ENCODE measurements around the gene DOCK4.

Gene DOCK4

DNA sequence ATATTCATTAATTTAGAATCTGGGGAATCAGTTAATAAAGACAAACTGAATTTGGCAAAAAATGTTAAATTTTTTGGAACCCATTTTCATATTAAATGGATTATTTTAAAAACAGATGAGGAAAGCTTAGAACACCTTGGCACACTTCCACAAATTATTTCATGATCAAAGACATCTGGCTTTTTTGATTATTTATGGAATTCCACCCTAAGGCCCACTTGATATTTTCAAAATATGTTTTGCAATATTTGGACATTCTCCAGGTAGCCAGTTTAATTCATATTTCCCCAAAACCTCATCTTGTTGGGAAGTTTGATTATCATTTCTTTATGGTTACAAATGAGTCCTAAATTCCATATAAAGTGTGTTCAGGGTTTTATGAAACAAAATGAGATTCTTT, 129.9 kb downstream of the DOCK4 start:
- DNase-seq (ENCODE audit: low spot score), result no peak

DNA sequence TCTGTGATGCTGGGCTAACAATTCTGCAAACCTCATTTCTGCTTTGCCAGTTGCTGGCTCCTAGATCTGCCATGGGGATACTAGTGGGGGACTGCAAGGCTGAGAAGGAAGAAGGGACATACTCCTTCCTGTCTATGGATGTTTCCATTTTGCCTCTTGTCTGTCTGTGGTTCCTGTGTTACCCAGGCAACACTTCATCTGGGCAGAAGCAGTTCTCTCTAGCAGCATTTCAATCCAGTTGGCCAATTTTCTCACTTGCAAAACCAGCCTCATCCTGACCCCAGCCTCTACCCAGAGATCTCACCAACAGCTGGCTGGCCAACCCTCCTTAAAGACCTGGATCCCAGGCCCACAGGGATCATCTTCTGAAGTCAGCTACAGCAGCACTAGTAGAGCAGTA, 131.7 kb downstream of the DOCK4 start:
- DNase-seq (ENCODE audit: low spot score), result no peak

- DNase-seq (ENCODE audit: low spot score), result no peak
Observed at GRCh38 chr7:112073530-112073929, 132.7 kb downstream of the DOCK4 start.

- no peak for DNase-seq (ENCODE audit: low spot score)
Observed at GRCh38 chr7:112072541-112073245, 133.5 kb downstream of the DOCK4 start.

GRCh38 chr7:112071856-112072255, 134.3 kb downstream of the DOCK4 start:
- DNase-seq (ENCODE audit: low spot score), result no peak

DNA sequence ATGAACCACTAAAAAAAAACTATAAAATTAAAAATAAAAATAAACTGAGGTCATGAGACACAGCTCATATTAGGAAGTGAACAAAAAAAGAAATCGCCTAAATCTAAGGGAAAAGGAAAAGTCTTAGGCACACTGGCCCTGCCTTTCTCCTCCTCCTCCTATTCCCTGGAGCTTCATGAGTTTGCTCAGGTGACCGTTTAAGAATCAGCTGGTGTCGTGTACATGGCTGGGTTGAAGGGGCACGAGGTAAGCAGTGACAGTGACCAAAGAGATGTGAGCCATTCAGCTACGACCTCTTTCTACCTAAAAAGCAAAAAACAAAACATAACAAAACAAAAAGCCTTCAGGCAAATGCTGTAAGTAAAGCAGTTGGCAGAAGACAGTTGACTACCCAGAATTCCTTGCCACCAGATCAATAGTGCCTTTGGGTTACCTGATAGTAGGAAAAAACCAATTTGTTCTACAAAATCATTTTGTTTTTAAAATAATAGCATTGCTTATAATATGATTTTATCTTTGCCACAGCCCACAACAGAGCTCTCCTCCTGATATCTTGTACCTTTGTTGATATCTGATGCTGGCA, 135.4 kb downstream of the DOCK4 start:
- no peak for DNase-seq (ENCODE audit: low spot score)

GRCh38 chr7:112069879-112070321, 136.3 kb downstream of the DOCK4 start:
- DNase-seq (ENCODE audit: low spot score), result no peak

- DNase-seq (ENCODE audit: low spot score), result no peak
Observed at GRCh38 chr7:112068967-112069366, 137.2 kb downstream of the DOCK4 start.

DNA sequence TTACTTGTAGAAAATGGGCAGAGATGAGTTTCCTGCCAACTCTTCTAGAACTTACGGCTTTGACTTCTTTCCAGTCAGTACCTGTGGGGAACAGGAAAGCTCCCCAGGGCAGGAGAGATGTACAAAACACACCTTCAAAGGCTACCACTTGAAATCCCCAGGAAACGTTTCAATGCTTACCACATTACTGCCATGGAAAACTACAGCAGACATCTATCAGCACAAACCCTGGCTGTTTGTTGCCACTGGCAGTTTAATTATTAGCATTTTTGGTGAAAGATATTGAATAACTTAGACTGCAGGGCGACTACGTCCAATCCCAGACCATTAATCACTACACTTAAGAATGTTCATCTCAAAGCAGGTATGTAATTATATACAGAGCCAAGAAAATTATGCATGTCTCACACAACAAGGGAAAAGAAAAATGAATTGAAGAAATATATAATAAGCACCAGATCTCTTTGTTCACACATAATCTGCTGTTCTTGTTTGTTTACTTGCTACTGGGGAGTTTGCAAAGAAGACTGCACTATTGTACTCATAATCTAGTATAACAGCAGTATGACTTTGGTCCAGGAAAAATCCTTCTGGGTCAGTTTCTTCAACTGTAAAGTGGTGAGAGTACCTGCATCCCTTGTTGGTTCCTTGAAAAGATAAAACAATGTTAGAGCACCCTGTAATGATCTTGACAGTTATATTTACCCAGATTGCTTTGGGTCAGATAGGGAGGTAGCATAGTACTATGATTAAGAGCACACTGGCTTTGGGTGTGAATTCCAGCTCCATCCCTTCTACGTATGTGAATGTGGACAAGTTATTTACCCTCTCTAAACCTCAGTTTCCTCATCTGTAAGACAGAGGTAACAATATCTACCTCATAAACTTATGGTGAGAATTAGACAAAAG, 138.3 kb downstream of the DOCK4 start:
- no peak for DNase-seq (ENCODE audit: low spot score)

DNA sequence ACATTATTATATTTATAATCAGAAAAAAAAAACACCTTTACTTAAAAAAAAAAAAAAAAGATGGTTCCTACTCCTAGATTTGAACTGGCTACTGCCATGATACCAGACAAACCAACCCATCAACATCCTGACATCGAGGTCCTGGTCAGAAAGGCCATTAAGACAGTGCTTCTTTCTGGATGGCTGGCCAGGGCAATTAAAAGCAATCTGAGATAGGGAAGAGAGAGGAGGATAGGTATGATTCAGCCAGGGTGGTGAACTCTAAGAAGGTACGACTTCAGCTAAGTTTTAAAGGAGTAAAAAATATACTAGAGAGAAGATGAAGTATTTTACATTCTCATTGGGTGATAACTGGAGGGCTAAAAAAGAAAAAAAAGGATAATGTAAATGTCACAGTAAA, 139.0 kb downstream of the DOCK4 start:
- DNase-seq (ENCODE audit: low spot score), result no peak

GRCh38 chr7:112065758-112066157, 140.4 kb downstream of the DOCK4 start:
- no peak for DNase-seq (ENCODE audit: low spot score)

DNA sequence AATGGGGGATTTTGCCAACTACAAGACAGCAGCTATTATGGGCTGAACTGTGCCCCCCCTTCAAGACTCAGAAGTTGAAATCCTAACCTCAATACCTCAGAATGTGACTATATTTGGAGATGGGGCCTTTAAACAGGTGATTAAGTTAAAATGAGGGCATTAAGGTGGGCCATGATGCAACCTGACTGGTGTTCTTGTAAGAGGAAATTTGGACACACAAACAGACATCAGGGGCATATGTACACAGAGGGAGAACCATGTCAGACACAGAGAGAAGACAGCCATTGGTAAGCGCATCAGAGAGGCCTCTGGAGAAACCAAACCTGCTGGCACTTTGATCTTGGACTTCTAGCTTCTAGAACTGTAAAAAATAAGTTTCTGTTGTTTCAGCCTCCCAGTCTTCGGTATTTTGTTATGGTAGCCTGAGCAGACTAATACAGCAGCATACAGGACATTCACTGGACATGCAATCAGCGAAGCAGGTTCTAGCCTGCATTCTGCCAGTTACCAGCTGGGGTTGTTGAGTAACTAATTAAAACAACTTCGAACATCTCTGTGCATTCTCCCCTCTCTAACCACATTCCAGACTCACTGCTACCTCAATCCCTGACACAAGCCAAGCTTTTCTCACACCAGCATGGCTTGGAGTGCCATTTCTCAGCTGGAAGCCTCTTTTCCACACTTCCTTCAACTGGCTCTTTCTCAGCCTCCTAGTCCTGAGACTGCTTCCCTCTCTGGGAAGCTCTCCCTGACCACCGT, 141.4 kb downstream of the DOCK4 start:
- no peak for DNase-seq (ENCODE audit: low spot score)

GRCh38 chr7:112063974-112064373, 142.2 kb downstream of the DOCK4 start:
- DNase-seq (ENCODE audit: low spot score), result no peak

DNA sequence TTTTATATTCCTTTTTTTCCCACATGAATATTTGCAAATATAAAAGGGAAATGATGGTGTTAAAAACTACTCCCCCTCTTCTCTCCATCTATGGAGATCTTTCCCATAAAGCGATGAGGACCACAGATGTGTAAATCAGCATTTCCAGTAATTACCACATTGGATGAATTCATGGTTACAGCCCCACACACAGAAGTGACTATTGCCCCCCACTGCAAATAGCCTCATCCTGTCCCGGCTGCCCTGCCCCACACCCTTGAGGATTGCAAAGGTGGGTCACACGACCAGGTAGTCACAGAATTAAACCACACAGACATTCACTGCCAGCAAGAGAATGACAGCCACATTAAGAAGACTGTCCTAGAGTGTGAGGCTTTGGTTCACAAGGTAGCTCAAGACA, 145.1 kb downstream of the DOCK4 start:
- no peak for DNase-seq (ENCODE audit: low spot score)

GRCh38 chr7:112060625-112061024, 145.6 kb downstream of the DOCK4 start:
- no peak for DNase-seq (ENCODE audit: low spot score)

GRCh38 chr7:112059675-112060074, 146.5 kb downstream of the DOCK4 start:
- DNase-seq (ENCODE audit: low spot score), result no peak

- no peak for DNase-seq (ENCODE audit: low spot score)
Observed at GRCh38 chr7:112058686-112059085, 147.5 kb downstream of the DOCK4 start.

- DNase-seq (ENCODE audit: low spot score), result no peak
Observed at GRCh38 chr7:112056409-112056808, 149.8 kb downstream of the DOCK4 start.

DNA sequence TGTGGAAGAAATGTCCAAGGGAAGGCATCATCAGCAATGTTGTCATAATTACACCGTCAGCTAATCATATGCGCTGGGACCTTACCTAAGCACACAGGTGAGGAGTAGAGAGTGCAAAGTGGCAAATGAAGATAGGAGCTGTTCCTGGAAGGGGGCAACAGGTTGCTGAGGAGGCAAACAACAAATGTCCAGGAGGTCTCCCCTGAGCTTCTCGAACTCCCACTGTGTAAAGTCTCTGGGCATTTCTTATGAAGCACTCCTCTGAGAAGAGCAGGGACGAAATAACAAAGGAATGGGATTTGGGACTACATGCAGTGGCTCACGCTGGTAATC, 152.5 kb downstream of the DOCK4 start:
- DNase-seq (ENCODE audit: low spot score), result no peak

- no peak for DNase-seq (ENCODE audit: low spot score)
Observed at GRCh38 chr7:112052993-112053736, 153.0 kb downstream of the DOCK4 start.

GRCh38 chr7:112052498-112052897, 153.7 kb downstream of the DOCK4 start:
- DNase-seq (ENCODE audit: low spot score), result no peak

Data from CD4-positive, alpha-beta T cell treated with Interleukin-15 for 4 hours (primary cell).